Measurements from ENCODE around the gene TGFBR3L.
A peak's percentile ranks its signal among the peaks of the same experiment; 100 is the strongest.

Gene TGFBR3L

GRCh38 chr19:7914598-7915045 lies at the start of gene TGFBR3L:
Gene TGFBR3L (plus strand): TSS chr19:7914830.
- no peak for ATAC-seq
- DNase-seq: no peak

- no peak for DNase-seq
- ATAC-seq: no peak
These were observed 49.2 kb upstream of the TGFBR3L start for GRCh38 chr19:7865262-7865911.

- DNase-seq (no peak), ATAC-seq (no peak)
These were observed 48.1 kb upstream of the TGFBR3L start for GRCh38 chr19:7866399-7867091.

GRCh38 chr19:7867092-7867844 lies 47.4 kb upstream of the TGFBR3L start:
- no peak for DNase-seq
- no peak for ATAC-seq

- DNase-seq (no peak), ATAC-seq (no peak)
These were observed 46.3 kb upstream of the TGFBR3L start for GRCh38 chr19:7868326-7868670.

- ATAC-seq (peak; percentile 75), DNase-seq (peak; percentile 85)
These were observed 45.8 kb upstream of the TGFBR3L start for GRCh38 chr19:7868671-7869452.

- DNase-seq (peak; percentile 81), ATAC-seq (peak; percentile 52)
These were observed 45.1 kb upstream of the TGFBR3L start for GRCh38 chr19:7869453-7869909.

- peak; percentile 8 for ATAC-seq
- DNase-seq: peak; percentile 63
These were observed 44.6 kb upstream of the TGFBR3L start for GRCh38 chr19:7869910-7870511.

- ATAC-seq (no peak), DNase-seq (peak; percentile 73)
These were observed 43.8 kb upstream of the TGFBR3L start for GRCh38 chr19:7870571-7871436.

GRCh38 chr19:7871437-7872305 lies 43.0 kb upstream of the TGFBR3L start:
- peak; percentile 91 for DNase-seq
- ATAC-seq: peak; percentile 16

- DNase-seq (no peak), ATAC-seq (no peak)
These were observed 42.1 kb upstream of the TGFBR3L start for GRCh38 chr19:7872306-7873204.

- no peak for ATAC-seq
These were observed 41.1 kb upstream of the TGFBR3L start for GRCh38 chr19:7873304-7874075.

GRCh38 chr19:7874076-7874896 lies 40.3 kb upstream of the TGFBR3L start, which contains the start of gene PRR36:
Gene PRR36 (minus strand): TSS chr19:7874390. CDS start chr19:7873689, 701 bp downstream.
- no peak for ATAC-seq
- DNase-seq: no peak

More at GRCh38 chr19:7873304-7874075, 41.1 kb upstream of the TGFBR3L start:
- no peak for DNase-seq

GRCh38 chr19:7874897-7875273 lies 39.7 kb upstream of the TGFBR3L start:
- ATAC-seq (no peak), DNase-seq (no peak)

- DNase-seq (no peak), ATAC-seq (no peak)
These were observed 37.3 kb upstream of the TGFBR3L start for GRCh38 chr19:7877249-7877836.

GRCh38 chr19:7879111-7879807 lies 35.4 kb upstream of the TGFBR3L start:
- ATAC-seq (no peak), DNase-seq (no peak)
